Heart right ventricle (tissue), 16 donors: ENCODE results near the gene KCNAB2. TPM values are rescaled to one million over a fixed set of nuclear protein-coding genes. Genes with fewer than 3 reads are reported as not detected.

Experiments
- ATAC-seq, 8 donors: fragments of 200-7000 bp; cut with Tn5 transposase; one replicate each; pipeline ENCODE4 v1.9.1; 2020; ENCODE audit warnings: mild to moderate bottlenecking in 8 of 8, moderate library complexity in 8 of 8, moderate number of reproducible peaks in 1 of 8
- DNase-seq, 2 donors: peaks; one replicate each; pipeline ENCODE4 v3.0.0-alpha.2; 2020
- H3K27ac ChIP-seq, 10 donors: fragments of 200-600 bp; sonication (generic) in 2 of 10; one replicate each; pipeline versions ENCODE4 v1.5.0 to v1.8.0; 2020 to 2022; ENCODE audit warnings: mild to moderate bottlenecking in 3 of 10
- H3K27me3 ChIP-seq, 7 donors: fragments of 200-600 bp; one replicate each; pipeline ENCODE4 v1.8.0; 2021 to 2022; ENCODE audit warnings: mild to moderate bottlenecking in 2 of 7
- H3K36me3 ChIP-seq, 9 donors: fragments of 200-600 bp; sonication (generic) in 1 of 9; one replicate each; pipeline versions ENCODE4 v1.5.0 to v1.8.0; 2020 to 2022; ENCODE audit warnings: mild to moderate bottlenecking in 2 of 9
- H3K4me1 ChIP-seq, 9 donors: fragments of 200-600 bp; sonication (generic) in 1 of 9; one replicate each; pipeline versions ENCODE4 v1.5.0 to v1.8.0; 2020 to 2022; ENCODE audit warnings: mild to moderate bottlenecking in 4 of 9
- H3K4me3 ChIP-seq, 10 donors: fragments of 200-600 bp; sonication (generic) in 2 of 10; one replicate each; pipeline versions ENCODE4 v1.5.0 to v1.8.0; 2020 to 2022; ENCODE audit warnings: mild to moderate bottlenecking in 7 of 10, moderate library complexity in 2 of 10
- H3K9me3 ChIP-seq, 11 donors: fragments of 200-600 bp in 10 of 11; sonication (generic) in 2 of 11; one replicate each; pipeline versions ENCODE4 v1.5.0 to v1.8.0; 2013 to 2022; ENCODE audit warnings: mild to moderate bottlenecking in 2 of 11, control low read depth in 1 of 11, moderate library complexity in 1 of 11
- CTCF ChIP-seq, 9 donors: fragments of 200-600 bp; sonication (generic) in 2 of 9; IDR thresholded peaks; one replicate each; pipeline versions ENCODE4 v1.5.0 to v1.8.0; 2021 to 2022; ENCODE audit warnings: antibody characterized with exemption in 9 of 9, mild to moderate bottlenecking in 5 of 9, moderate library complexity in 1 of 9
- WGBS, 2 donors: extraction: QIAGEN DNeasy Blood & Tissue Kit; methylation state at CpG; one replicate each; pipeline ENCODE4 v1.1.7; 2013; ENCODE audit warnings: inconsistent platforms in 1 of 2; 5-methylcytosine and 5-hydroxymethylcytosine counted together
- intact Hi-C, 10 donors: fragments of 100-400 bp; cut with DNase I; formaldehyde crosslinking; loops; one replicate each; pipeline versions ENCODE4 v1.11.1 to v1.14.2; 2022
- polyA plus RNA-seq, 2 donors: library from polyadenylated mRNA; stranded (reverse); fragments of 200-250 nt; gene quantifications; one replicate each; pipeline ENCODE4 v1.2.3, GENCODE V29; 2013
- total RNA-seq, 10 donors: library from RNA; stranded (reverse); fragmentation: NEBNext Ultra II Directional in 3 of 10; extraction: Animal tissue kit (Norgen Biotek cat#: 25700) in 3 of 10; gene quantifications; one replicate each; pipeline versions ENCODE4 v1.2.1 to v1.2.4, GENCODE V29; 2021 to 2023
- donor health status: Arrhythmogenic right ventricular cardiomyopathy.
- donor health status: ischemic (EF 13 %, LVEDD 7.1; RV severe dilation, severe dysfunction).
- donor health status: healthy with polysubstance abuse.
- donor health status: DM: no; HTN: yes; CAD: no.
- donor health status: DM: no; HTN: no; CAD: no.
- donor health status: ischemic (EF 25% LVEDD 6.9; RV normal size, moderate dysfunction).
- donor health status: ischemic (EF 25% LVEDD 5.7; RV mildly dilated, moderate dysfunction).
- donor health status: healthy.
- donor health status: DM: yes; HTN: yes; CAD: no.
- donor health status: Ischemic cardiomyopathy.
- donor health status: ischemic (EF 35%, LVEDD 5.7; RV mildly dilated, moderate dysfunction).
- donor health status: nonischemic (EF 11% LVEDD 7.7; RV severe dilation, severe dysfunction).
- donor health status: DM: yes; HTN: yes; CAD: no.
- donor health status: PGD.
- donor health status: ischemic (EF 29% LVEDD 5.4; RV normal size, mild dysfunction).
- donor health status: nonischemic (EF 23%, LVEDD 6.1; RV moderate dilation, normal function).

Gene KCNAB2
- total and polyA plus RNA-seq, 12 donors, result 4.7 to 41.5 (median 21.8) TPM

GRCh38 chr1:6068932-6069331, 23.2 kb downstream of the KCNAB2 start:
- no peak overlapping the region for H3K4me3 ChIP-seq
- DNase-seq (no peak), ATAC-seq (peak in 1 of 8 donors; percentile 32)
- no peak for TF ChIP-seq CTCF (IDR thresholded peaks at IDR 0.05)
- peaks cover 0 to 31% (median 12%) of the 10 kb centered on the region in 9 donors for H3K4me1 ChIP-seq
- H3K27ac ChIP-seq, result no peak overlapping the region
- H3K27me3 ChIP-seq, result no peaks in the 10 kb centered on the region
- peaks cover 0 to 46% (median 0%) of the 10 kb centered on the region in 9 donors for H3K36me3 ChIP-seq
- 82 to 83% methylated on average over 9 of the region's 9 CpGs for WGBS, 2 donors
- intact Hi-C loops, result no loop called here
- H3K9me3 ChIP-seq, result no peaks in the 10 kb centered on the region

GRCh38 chr1:6069573-6069972, 23.9 kb downstream of the KCNAB2 start:
- Histone ChIP-seq H3K36me3 (peaks cover 0 to 52% (median 0%) of the 10 kb centered on the region in 9 donors), H3K4me1 (peaks cover 0 to 26% (median 10%) of the 10 kb centered on the region in 9 donors), H3K4me3 (no peak overlapping the region), H3K27me3 (no peaks in the 10 kb centered on the region), H3K9me3 (no peaks in the 10 kb centered on the region), H3K27ac (no peak overlapping the region)
- intact Hi-C loops, result no loop called here
- no peak for TF ChIP-seq CTCF (IDR thresholded peaks at IDR 0.05)
- DNase-seq (no peak), ATAC-seq (no peak)
- WGBS, 2 donors, result 83 to 92% methylated on average over 14 of the region's 14 CpGs

GRCh38 chr1:6070450-6070974, 24.8 kb downstream of the KCNAB2 start:
- no peaks in the 10 kb centered on the region for H3K27me3 ChIP-seq
- H3K4me1 ChIP-seq, result peaks cover 0 to 17% (median 1%) of the 10 kb centered on the region in 9 donors
- H3K9me3 ChIP-seq, result no peaks in the 10 kb centered on the region
- 89 to 90% methylated on average over 9 of the region's 9 CpGs for WGBS, 2 donors
- no peak for TF ChIP-seq CTCF (IDR thresholded peaks at IDR 0.05)
- DNase-seq, result no peak
- no peak overlapping the region for H3K27ac ChIP-seq
- H3K36me3 ChIP-seq, result peaks cover 0 to 53% (median 0%) of the 10 kb centered on the region in 9 donors
- intact Hi-C loops, result no loop called here
- no peak for ATAC-seq
- no peak overlapping the region for H3K4me3 ChIP-seq

- DNase-seq (no peak), ATAC-seq (no peak)
- WGBS, 2 donors, result 86 to 87% methylated on average over 13 of the region's 13 CpGs
- intact Hi-C loops, result no loop called here
- no peak for TF ChIP-seq CTCF (IDR thresholded peaks at IDR 0.05)
- Histone ChIP-seq H3K9me3 (no peaks in the 10 kb centered on the region), H3K4me1 (peaks cover 0 to 16% (median 0%) of the 10 kb centered on the region in 9 donors), H3K36me3 (peaks cover 0 to 51% (median 0%) of the 10 kb centered on the region in 9 donors), H3K27me3 (no peaks in the 10 kb centered on the region), H3K27ac (no peak overlapping the region), H3K4me3 (no peak overlapping the region)
Observed at GRCh38 chr1:6071219-6071618, 25.5 kb downstream of the KCNAB2 start.
